ENCODE results near the gene SLC37A1. TPM values are rescaled to one million over a fixed set of nuclear protein-coding genes. Genes with fewer than 3 reads are reported as not detected.

The SLC37A1 gene
- total RNA-seq, 1 donor from 2014 or later: 14.0 TPM

DNA sequence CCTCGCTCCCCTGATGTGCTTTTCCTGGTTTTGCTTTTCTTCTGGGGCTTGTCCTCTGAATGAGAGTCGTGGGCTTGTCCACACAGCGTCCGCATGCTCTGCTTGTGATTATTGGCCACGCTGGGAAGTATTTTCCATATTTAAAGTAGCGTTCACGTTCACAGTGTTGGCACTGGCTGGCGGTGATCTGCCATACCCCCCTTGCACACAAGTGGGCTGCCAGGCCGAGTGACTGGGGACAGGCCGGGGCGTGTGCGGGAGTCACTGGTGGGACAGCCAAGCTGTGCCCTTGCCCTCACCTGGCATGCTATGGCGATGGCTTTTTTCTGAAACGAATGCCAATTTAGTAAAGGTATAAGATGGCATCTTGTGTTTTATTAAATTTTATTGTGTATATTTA lies 32.8 kb downstream of the SLC37A1 start:
- DNase-seq: no peak

GRCh38 chr21:42547001-42547905 lies 33.6 kb downstream of the SLC37A1 start:
- DNase-seq: no peak

DNA sequence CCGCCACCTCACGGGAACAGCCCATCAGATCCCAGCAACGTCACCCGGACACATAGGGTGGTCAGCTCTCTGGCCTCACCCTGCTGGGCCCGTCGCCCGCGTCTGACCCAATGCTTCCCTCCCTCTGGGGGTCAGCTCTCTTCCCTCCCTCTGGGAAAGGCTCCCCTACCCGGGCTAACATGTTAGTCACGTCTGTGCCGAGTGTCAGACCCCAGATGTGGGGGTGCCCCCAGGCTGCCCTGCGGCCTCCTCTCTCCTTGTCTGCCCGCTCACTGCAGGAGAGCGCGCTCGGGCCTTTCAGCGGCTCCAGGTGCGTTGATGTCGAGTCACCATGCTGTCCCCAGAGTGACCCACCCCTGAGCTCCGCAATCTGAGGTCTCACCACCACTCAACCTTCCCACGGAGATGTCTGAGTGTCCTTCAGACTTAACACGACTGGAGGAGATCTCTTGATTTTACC lies 34.3 kb downstream of the SLC37A1 start:
- no peak for DNase-seq

DNA sequence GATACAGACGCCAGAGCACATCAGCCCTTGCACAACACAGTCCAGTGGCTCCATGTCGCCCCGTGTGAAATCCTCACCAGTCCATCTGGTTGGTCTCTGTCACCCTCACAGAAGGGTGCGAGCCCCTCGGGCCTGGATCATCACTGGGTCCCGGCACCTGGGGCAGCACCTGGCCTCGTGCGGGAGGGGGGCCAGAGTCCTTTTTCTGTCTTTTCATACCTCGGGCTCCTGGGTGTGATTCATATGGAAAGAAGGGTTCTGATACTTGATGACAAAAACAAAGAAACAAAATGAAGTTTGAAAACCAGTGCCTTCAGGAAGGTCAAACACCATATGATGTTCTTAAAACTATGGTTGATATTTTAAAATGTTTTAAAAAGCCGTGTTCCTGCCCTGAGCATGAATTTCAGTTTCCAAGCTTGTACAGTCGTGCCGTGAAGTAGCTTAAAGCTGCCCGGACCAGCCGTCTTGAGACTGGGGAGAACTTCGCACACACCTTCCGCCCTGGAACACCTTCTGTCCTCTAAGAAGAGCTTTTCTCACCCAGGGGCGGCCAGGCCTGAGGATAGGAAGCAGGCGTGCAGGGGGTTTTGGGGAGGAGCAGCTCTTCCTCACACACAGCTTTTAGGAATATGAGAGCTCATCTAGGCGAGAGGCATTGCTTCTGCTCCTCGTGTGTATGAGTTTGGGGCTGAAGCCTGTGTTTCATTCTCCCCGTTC lies 35.2 kb downstream of the SLC37A1 start:
- no peak for DNase-seq

DNA sequence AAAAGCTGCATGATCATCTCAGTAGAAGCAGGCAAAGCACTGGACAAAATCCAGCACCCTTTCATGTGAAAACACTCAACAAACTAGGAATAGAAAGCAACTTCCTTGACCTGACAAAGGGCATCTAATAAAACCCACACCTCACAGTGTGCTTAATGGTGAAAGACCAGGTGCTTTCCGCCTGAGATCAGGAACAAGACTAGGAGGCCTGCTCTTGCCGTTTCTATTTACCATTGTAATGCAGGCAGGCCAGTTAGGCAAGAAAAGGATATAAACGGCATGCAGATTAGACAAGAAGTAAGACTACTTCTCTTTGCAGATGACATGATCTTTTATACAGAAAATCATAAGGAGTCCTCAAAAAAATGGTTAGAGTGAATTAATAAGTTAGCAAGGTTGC lies 37.2 kb downstream of the SLC37A1 start:
- no peak for DNase-seq

DNA sequence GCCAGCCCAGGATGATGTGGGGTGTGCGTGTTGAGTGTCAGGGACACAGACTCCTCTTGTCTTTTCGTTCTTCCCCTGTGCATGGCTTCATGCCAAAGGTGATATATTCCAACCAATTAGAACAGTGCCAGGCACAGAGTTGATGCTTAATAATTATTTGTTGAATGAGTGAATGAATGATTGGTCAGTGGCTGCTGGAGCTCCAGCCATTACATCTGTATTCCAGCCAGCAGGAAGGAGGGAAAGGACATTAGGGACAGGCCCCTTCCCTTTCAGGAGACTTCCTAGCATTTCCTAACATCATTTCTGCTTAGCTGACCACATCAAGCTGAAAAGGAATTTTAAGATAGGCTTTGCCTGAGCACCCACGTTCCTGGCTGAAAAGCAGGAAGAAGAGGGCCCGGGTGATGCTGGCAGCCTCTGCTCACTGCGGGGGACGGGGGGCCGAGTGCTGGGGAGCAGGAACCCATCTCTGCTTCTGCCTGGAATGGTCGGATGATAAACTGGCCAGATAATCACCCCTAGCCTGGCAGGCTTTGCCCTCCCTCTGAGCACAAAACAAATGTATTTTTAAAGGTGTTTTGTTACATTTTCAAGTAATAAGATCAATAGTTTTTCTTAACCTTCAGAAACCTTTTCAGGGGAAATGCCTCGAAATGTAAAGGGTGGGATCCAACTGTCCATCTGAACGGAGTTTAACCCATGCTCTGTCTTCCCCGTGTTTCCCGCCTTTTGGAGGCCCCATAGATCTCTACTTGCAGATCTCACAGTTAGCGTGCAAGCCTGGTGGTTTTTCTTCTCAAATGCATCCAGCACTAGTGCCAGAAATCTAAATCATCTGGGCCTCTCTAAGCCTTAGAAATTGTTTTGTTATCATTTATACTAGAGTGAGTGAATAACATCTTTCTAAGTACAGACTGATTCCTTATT lies 39.0 kb downstream of the SLC37A1 start:
- DNase-seq: no peak

GRCh38 chr21:42553435-42553834 lies 39.8 kb downstream of the SLC37A1 start:
- DNase-seq: no peak

DNA sequence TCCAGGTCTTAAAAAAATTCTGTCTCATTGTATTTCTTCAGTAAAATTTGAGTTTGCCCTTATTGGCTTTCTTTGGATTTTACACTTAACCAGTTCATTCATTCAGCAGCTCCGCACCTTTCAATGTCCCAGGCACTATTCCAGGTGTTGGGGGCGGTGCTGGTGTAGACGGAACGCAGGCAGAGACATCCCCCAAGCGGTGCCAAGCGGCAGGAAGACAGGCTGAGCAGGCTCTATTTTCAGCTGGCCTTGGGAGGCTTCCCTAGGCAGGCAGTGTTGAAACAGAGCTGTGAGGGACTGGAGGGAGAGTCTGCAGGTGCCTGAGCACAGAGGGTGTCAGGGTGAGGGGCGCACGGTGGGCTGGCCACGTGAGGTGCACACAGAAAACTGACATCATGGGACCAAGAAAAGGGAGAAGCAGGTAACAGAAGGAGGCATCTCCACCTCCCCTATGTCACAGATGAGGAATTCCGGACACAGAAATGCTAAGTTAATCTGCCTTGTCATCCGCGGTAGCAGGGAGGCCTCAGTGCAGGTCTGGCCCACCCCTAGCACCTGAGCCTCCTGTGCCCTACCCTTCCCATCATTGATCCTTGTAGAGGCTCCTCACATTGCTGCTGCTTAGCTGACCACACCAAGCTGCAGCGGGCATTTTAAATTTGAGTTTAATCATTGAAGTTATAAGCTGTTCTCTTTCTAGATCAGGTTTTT lies 40.8 kb downstream of the SLC37A1 start:
- no peak for DNase-seq

DNA sequence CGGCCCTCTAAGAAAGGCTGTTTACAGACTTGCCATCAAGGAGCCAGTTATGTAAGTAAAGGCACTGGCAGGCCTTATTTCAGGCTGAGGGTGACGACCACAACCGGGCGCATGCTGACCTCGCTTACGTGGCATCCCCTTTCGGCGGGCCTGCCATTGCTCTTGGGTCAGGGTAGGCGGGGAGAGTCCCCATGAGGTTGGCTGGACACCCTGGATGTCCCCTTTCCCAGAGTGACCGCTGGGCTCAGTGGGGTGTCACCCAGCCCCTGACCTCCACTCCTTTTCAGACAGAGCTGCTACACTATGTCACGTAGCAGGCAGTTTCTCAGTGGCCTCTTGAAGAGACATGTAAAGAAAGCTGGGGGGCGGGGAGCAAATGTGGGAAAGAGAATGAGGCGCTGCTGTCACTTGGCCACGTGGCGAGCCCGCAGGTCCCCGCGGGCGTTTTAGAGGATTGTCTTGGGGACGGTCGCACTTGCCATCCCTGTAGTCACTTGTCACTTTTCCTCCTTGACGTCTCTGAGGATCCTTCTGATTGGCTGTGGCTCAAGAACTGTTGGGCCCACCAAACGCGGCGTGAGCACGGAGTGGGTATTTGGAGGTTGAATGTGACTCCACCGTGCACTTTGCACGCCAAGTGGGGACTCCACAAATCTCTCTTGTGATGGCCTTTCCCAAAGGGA lies 42.2 kb downstream of the SLC37A1 start:
- DNase-seq: no peak

DNA sequence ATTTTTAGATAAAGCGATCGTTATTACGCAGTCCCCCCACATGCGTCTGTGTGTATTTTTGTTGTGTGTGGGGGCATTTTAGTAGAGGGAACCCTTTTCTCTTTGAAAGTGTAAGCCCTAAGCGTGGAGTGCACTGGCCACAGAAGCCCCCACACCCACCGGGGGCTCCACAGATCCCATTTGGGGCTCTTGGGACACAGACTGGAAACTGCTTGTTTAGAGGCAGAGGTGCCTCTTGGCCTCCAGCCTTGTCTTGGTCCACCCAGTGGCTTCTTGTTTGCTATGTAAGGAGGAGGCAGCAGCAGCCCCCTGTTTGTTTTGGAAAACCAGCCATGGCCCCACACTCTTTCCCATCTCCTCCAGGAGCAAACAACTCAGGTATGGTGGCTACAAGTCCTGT lies 42.8 kb downstream of the SLC37A1 start:
- no peak for DNase-seq

DNA sequence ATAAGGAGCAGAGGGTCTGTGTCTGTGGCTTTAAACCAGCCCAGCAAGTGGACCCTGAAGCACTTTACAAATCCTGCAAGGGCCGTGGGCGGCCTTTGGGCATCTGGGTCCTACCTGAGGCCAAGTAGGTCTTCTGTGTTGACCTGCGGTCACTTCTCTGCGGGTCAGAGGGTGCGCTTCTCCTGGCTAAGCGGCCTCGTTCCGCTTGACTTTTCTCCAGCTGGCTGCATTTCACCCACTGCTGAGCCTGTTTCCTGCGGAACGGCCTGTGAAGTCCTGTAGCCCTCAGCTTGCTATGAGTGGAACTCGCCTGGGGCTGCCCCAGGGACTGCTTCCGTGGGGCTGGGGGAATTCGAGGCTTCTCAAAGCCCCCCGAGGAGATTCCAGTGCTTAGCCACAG lies 43.3 kb downstream of the SLC37A1 start:
- no peak for DNase-seq

- no peak for DNase-seq
These were observed 43.8 kb downstream of the SLC37A1 start for GRCh38 chr21:42557420-42557819.

DNA sequence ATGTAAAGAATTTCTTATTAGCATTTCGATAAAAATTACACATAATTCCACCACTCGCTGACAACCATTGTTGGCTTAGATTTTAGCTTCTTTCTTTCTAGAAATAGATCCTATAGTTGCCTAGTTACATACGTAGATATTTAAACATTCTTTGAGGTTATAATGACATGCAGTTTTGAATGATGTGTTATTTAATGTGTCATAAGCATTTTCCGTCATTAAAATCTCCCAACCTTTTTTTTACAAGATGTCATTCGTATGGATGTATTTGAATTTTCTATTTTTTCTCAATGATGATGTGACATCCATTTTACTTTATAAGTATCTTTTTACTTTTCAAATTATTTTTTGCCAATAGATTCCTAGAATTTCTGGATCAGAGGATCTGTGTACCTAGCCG lies 44.7 kb downstream of the SLC37A1 start:
- DNase-seq: no peak

GRCh38 chr21:42558846-42559245 lies 45.2 kb downstream of the SLC37A1 start:
- no peak for DNase-seq

GRCh38 chr21:42559326-42559725 lies 45.7 kb downstream of the SLC37A1 start:
- DNase-seq: no peak

- DNase-seq: no peak
These were observed 47.0 kb downstream of the SLC37A1 start for GRCh38 chr21:42560517-42561179.

DNA sequence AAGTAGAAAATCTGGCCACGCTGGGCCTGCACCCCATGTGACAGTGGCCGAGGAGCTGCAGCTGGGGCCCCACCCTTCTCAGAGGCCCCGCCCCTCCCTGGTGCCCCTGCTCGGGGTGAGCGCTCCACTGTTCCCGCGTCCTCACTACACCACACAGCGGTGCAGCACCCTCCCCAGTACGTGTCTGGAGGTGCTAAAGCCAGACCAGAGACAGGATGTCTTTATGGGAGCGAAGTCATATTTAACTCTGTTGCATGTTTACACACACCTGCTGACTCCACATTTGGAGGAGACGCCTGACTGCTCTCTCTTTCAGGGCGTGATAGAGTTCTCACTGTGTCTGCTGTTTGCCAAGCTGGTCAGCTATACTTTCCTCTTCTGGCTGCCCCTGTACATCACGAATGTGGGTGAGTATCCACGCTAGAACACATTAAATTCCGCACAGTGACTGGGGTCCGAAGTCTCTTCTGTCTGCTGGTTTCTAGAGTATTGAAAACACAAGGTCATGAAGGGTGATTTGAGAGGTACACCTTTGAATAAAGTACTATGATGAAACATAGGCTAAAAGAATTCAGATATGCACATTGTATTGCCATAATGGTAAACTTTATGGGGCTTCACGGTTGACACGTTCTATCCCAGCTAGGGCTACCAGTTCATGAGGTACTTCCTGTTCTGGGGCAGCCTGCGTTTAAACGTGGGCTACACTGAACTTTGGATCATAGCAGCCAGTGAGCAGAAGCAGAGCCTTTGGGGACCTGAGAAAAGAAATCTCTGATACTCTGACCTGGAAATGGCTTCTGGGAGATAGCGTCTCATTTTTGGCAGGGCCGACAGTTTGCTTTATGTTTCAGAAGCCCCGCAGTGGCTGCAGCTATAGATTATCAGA lies 48.4 kb downstream of the SLC37A1 start:
- DNase-seq: no peak

GRCh38 chr21:42562816-42563215 lies 49.2 kb downstream of the SLC37A1 start:
- DNase-seq: no peak

DNA sequence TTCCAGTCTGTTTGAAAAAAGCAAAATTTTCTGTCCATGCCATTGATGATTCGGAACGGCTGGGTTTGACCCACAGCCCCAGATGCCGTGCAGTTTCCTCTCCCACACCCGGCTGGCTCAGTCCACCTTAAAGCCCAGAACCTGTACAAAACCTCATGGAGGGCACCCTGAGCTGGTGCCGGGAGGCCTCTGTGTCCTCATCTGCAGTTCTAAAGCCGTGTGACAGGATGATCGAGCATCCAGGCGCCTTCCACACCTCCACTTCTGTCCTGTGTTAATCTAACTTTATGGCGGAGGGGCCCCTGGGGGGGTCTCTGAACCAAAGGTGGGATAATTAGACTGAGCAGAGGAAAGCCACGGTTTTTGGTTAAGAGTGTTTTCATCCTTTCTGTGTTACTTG lies 49.6 kb downstream of the SLC37A1 start:
- no peak for DNase-seq

DNA sequence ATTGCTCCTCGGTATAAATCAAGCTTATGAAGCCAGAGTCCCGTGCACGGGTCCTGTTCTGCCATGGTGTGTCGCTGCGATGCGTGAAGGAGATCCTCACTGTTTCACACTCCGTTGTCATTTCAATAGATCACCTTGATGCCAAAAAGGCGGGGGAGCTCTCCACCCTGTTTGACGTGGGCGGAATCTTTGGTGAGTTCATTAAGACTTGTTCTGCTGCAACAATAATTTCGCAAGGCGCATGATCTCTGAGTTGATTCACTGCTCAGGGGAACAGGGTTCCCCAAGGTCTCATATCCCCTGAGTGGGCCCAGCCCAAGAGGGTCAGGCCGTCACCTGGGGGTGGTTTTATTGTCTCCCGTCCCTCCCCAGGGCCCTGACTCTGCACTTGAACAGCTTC lies 50.0 kb downstream of the SLC37A1 start:
- DNase-seq: no peak
